CD4-positive, alpha-beta memory T cell (primary cell): ENCODE measurements around the gene DTX1. TPM values are rescaled to one million over a fixed set of nuclear protein-coding genes. Genes with fewer than 3 reads are reported as not detected.

Experiments used
- CTCF ChIA-PET: fragments of 350-600 bp; sonication (Branson Sonifier 250); formaldehyde crosslinking; loops from one replicate; lab custom pipeline; 2021; ENCODE audit warnings: inconsistent platforms; ENCODE audit not compliant: partially characterized antibody; lab: Charles Lee
- POLR2A ChIA-PET: fragments of 350-600 bp; sonication (Branson Sonifier 250); formaldehyde crosslinking; loops from one replicate; lab custom pipeline; 2021; ENCODE audit not compliant: partially characterized antibody; lab: Charles Lee
- DNase-seq, 5 donors: peaks; one replicate each; pipeline versions ENCODE4 v3.0.0 to v3.0.0-alpha.2; 2020 to 2022; ENCODE audit warnings: mixed read lengths in 1 of 5
- H3K27ac ChIP-seq: one replicate; pipeline ENCODE4 v1.7.0; 2013; ENCODE audit warnings: low read depth, low read length
- H3K27me3 ChIP-seq: 2 replicates; pipeline ENCODE4 v1.7.0; 2013; ENCODE audit warnings: mild to moderate bottlenecking, low read length, moderate library complexity; ENCODE audit not compliant: insufficient read depth
- H3K36me3 ChIP-seq: 2 replicates; pipeline ENCODE4 v1.7.0; 2013; ENCODE audit warnings: mild to moderate bottlenecking, low read length, moderate library complexity; ENCODE audit not compliant: insufficient read depth
- H3K4me1 ChIP-seq: 2 replicates; pipeline ENCODE4 v1.7.0; 2013; ENCODE audit warnings: mild to moderate bottlenecking, low read length, moderate library complexity; ENCODE audit not compliant: insufficient read depth
- H3K4me3 ChIP-seq, 2 donors: one replicate each; pipeline ENCODE4 v1.7.0; 2013; ENCODE audit warnings: low read length in 2 of 2, mild to moderate bottlenecking in 1 of 2
- H3K9me3 ChIP-seq, 2 donors: one replicate each; pipeline ENCODE4 v1.7.0; 2013; ENCODE audit warnings: low read length in 2 of 2, control low read depth in 1 of 2; ENCODE audit not compliant: control insufficient read depth in 1 of 2
- H3K27ac Mint-ChIP-seq, 7 donors: one replicate each; pipeline ENCODE4 v1.8.0; 2020 to 2021; ENCODE audit warnings: mixed read lengths in 7 of 7, mild to moderate bottlenecking in 6 of 7, inconsistent platforms in 3 of 7, moderate library complexity in 3 of 7
- H3K27me3 Mint-ChIP-seq, 2 donors: one replicate each; pipeline ENCODE4 v1.8.0; 2020 to 2021; ENCODE audit warnings: mixed read lengths in 2 of 2
- H3K36me3 Mint-ChIP-seq, 2 donors: one replicate each; pipeline ENCODE4 v1.8.0; 2020 to 2021; ENCODE audit warnings: mixed read lengths in 2 of 2, inconsistent platforms in 1 of 2, mild to moderate bottlenecking in 1 of 2
- H3K4me1 Mint-ChIP-seq, 4 donors: one replicate each; pipeline ENCODE4 v1.8.0; 2020 to 2021; ENCODE audit warnings: mixed read lengths in 4 of 4, mild to moderate bottlenecking in 1 of 4
- H3K4me3 Mint-ChIP-seq, 8 donors: one replicate each; pipeline ENCODE4 v1.8.0; 2020 to 2021; ENCODE audit warnings: mixed read lengths in 8 of 8, mild to moderate bottlenecking in 7 of 8, moderate library complexity in 6 of 8, inconsistent platforms in 3 of 8
- H3K9me3 Mint-ChIP-seq, 8 donors: one replicate each; pipeline ENCODE4 v1.8.0; 2020 to 2021; ENCODE audit warnings: mixed read lengths in 8 of 8, mild to moderate bottlenecking in 5 of 8, inconsistent platforms in 3 of 8, moderate library complexity in 1 of 8
- intact Hi-C: fragments of 100-400 bp; cut with micrococcal nuclease; formaldehyde crosslinking; loops from one replicate; pipeline ENCODE4 v1.15.1; 2023
- polyA plus RNA-seq, 2 donors: library from polyadenylated mRNA; unstranded; fragments of 300-500 nt; fragmentation: Illumina TruSeq; gene quantifications; one replicate each; pipeline ENCODE4 v1.2.3, GENCODE V29; 2021
- total RNA-seq, 2 experiments: library from RNA; stranded (reverse); gene quantifications; one replicate each; pipeline ENCODE4 v1.2.3, GENCODE V29; 2021

DTX1 gene
- total and polyA plus RNA-seq, 4 experiments from 2014 or later, result 0.30 to 7.5 (median 5.5) TPM

DNA sequence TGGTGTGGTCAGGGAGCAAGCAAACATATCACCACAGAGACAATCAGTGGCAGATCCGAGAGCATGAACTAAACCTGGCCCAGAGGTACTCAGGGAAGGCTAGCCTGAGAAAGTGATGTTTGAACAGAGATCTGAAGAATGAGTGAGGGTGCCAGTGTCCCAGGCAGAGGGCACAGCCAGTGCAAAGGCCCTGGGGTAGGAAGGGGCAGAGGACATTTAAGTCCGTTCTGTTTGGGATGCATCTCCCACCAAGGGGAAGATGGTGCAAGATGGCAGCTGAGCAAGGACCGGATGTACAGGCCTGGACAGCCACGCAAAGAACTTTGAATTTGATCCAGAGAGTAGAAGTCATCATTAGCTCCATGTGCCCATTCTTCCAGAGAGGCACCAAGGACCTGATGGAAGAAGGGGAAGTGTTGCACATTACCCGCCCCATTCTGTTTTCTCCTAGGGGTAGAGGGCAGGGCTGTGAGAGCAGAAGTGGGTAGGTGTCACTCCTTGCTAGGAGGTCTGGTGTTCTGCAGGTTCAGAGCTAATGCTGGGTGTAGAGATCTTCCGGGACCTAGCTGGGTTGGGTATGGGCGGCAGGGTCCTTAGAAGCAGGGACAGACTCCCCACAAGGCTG lies 3.9 kb downstream of the DTX1 start:
- ChIA-PET POLR2A (no interaction called here), CTCF (interaction anchor here (1.1 to 2.1 kb wide), 4 partner anchors 12 to 113 kb away, joined by 4 to 8 read pairs (median 4); no protein-coding TSS in a partner anchor)
- Mint-ChIP-seq H3K4me1 (peaks cover 20 to 34% (median 24%) of the 10 kb centered on the region in 4 donors), H3K36me3 (peaks cover 0 to 2% of the 10 kb centered on the region in 2 donors), H3K9me3 (no peaks in the 10 kb centered on the region), H3K27me3 (no peaks in the 10 kb centered on the region), H3K27ac (peak overlapping the region in 3 of 7 donors; percentile 53 to 75 (median 72)), H3K4me3 (no peak overlapping the region)
- no peak overlapping the region for H3K27ac ChIP-seq
- intact Hi-C loops, result no loop called here
- peaks cover 65% of the 10 kb centered on the region for H3K4me1 ChIP-seq
- no peak overlapping the region for H3K4me3 ChIP-seq
- H3K27me3 ChIP-seq, result no peaks in the 10 kb centered on the region
- no peaks in the 10 kb centered on the region for H3K9me3 ChIP-seq
- H3K36me3 ChIP-seq, result no peaks in the 10 kb centered on the region
- no peak for DNase-seq

DNA sequence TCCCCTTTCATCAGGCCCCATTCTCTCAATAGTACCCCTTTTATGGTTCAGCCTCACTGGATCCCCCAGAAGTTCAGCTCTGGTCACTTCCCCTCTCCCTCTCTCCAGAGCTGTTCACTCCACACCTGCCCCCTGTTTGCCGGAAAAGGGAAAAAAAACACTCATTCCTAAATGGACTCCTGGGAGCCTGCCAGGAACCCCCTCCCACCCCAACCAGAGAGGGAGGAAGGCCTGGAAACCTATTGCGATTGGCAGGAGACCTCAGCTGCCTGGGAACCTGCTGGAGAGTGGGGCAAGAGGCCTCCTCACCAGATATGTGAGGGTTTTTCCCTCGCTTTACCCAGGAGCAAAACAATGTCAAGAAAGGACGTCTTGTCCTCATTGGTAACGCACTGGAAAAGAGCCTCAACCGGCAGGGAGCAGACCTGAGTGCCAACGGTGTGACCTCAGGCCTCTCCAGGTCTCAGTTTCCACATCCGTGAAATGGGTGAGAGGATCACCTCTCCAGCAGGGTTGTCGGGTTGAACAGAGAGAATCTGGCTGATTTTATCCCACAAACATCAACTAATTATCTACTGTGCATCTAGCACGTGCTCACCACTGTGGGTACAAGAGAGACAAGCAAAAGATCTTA lies 4.6 kb downstream of the DTX1 start:
- H3K4me3 ChIP-seq, result no peak overlapping the region
- no peak overlapping the region for H3K27ac ChIP-seq
- H3K27me3 ChIP-seq, result no peaks in the 10 kb centered on the region
- Mint-ChIP-seq H3K27ac (peak overlapping the region in 4 of 7 donors; percentile 36 to 75 (median 62)), H3K9me3 (no peaks in the 10 kb centered on the region), H3K4me3 (peak overlapping the region in 2 of 8 donors; percentile 10 to 17), H3K4me1 (peaks cover 18 to 36% (median 20%) of the 10 kb centered on the region in 4 donors), H3K27me3 (no peaks in the 10 kb centered on the region), H3K36me3 (peaks cover 0 to 2% of the 10 kb centered on the region in 2 donors)
- ChIA-PET POLR2A (no interaction called here), CTCF (interaction anchor here (1.1 to 2.1 kb wide), 5 partner anchors 13 to 113 kb away, joined by 4 to 8 read pairs (median 5); no protein-coding TSS in a partner anchor)
- no peak for DNase-seq
- intact Hi-C loops, result no loop called here
- H3K4me1 ChIP-seq, result peaks cover 61% of the 10 kb centered on the region
- H3K36me3 ChIP-seq, result no peaks in the 10 kb centered on the region
- no peaks in the 10 kb centered on the region for H3K9me3 ChIP-seq

DNA sequence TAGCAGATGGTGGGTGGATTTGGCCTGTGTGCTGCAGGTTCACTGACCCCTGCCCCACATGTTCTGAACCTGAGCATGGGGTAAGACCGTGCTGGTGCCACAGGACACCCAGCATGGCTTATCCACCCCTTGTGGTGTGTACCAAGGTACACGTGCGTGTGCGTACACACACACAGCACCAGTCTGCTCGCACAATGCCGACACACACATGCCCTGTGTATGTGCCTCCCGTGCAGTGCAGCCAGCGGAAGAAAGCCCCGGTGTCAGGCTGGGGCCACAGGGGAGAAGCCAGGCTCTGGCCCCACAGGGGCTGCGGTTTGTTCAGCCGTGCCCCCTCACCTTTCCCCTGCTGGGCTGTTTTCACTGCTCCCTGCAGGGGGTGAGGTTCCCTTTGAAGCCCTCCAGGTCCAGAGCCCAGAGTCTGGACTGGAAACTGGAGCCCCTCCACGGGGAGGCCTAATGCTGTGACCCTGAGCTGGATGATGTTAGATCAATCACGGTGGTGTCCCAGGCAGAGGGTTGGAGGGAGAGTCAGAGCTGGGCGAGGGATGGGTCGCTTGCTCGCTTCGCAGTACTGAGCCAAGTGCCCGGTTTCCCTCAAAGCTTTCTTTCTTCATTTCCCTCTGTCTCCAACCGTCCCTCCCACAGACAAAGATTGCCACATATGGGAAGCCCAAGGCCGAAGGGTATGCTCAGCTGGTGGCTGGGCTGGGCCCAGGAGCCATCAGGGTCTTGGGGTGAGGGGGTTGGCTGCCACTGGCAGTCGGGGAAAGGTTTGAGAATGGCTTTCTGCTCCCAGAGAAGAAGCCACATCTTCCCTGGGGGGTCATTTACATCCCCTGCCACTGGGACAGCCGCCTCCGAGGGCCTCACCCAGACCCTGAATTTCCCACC lies 6.2 kb downstream of the DTX1 start:
- peaks cover 15 to 46% (median 21%) of the 10 kb centered on the region in 4 donors for H3K4me1 Mint-ChIP-seq
- H3K9me3 ChIP-seq, result no peaks in the 10 kb centered on the region

DNA sequence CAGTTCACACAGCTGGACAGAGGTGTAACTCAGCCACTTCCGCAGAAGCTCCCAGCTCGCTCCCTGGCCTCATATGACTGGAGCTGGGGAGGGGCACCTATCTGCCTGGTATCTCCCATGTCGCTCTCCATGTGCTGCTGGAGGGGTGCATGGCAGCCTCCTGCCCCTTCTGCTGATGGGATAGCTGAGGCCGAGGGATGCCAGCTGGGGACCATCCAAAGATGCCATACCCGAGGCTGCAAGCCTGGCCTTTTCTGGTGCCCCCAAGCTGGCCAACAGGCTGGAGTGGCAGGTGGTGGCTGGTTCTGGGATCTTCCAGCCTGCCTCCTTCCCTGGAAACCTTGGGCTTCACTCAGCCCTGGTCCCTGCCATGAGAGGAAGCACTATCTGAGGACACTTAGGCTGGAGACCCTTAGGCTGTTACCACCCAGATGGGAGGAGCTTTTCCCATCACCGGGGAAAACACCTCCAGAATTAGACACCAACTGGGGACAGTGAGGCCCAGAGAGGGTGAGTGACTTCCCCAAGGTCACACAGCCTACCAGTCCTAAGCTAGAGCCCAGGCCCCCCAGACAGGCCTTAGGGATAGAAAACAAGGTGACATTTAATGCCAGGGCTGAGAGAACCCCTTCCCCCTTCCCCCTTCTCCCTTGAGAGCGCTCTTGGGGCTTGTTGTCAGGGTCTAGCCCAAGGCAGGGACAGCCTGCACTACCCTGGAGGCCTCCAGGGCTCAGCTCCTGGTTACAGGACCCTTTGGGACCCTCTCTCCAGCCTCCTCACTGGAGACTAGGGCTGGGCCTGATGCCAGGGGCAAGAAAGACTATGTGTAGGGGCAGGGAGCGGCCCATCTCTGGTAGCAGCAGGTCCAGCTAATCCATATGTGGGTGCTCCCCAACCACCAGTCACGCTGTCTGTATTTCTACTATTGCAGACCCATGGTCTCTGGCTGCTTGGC lies 7.1 kb downstream of the DTX1 start:
- no peak overlapping the region for H3K4me3 ChIP-seq
- intact Hi-C loops, result no loop called here
- no peak overlapping the region for H3K27ac ChIP-seq
- no peak overlapping the region for H3K4me3 Mint-ChIP-seq
- no peaks in the 10 kb centered on the region for H3K27me3 Mint-ChIP-seq
- H3K4me1 ChIP-seq, result peaks cover 45% of the 10 kb centered on the region
- H3K36me3 ChIP-seq, result no peaks in the 10 kb centered on the region
- H3K9me3 ChIP-seq, result no peaks in the 10 kb centered on the region
- no peak for DNase-seq
- CTCF ChIA-PET, result interaction anchor here (0.9 to 1.8 kb wide), 3 partner anchors 15 to 71 kb away, joined by 3 to 9 read pairs (median 3); no protein-coding TSS in a partner anchor
- POLR2A ChIA-PET, result interaction anchor here (1.3 kb wide), 1 partner anchor 51 kb away, joined by 3 read pairs; no protein-coding TSS in a partner anchor
- peak overlapping the region in 1 of 7 donors; percentile 56 for H3K27ac Mint-ChIP-seq
- no peaks in the 10 kb centered on the region for H3K9me3 Mint-ChIP-seq
- peaks cover 0 to 2% of the 10 kb centered on the region in 2 donors for H3K36me3 Mint-ChIP-seq
- H3K4me1 Mint-ChIP-seq, result peaks cover 19 to 48% (median 24%) of the 10 kb centered on the region in 4 donors
- no peaks in the 10 kb centered on the region for H3K27me3 ChIP-seq

More for the DNA sequence above, 6.2 kb downstream of the DTX1 start:
- Histone ChIP-seq H3K27ac (no peak overlapping the region), H3K4me3 (no peak overlapping the region), H3K4me1 (peaks cover 54% of the 10 kb centered on the region), H3K27me3 (no peaks in the 10 kb centered on the region), H3K36me3 (no peaks in the 10 kb centered on the region)
- H3K27ac Mint-ChIP-seq, result peak overlapping the region in 1 of 7 donors; percentile 30
- no peaks in the 10 kb centered on the region for H3K27me3 Mint-ChIP-seq
- no peaks in the 10 kb centered on the region for H3K9me3 Mint-ChIP-seq
- H3K36me3 Mint-ChIP-seq, result peaks cover 0 to 2% of the 10 kb centered on the region in 2 donors
- DNase-seq, result no peak
- H3K4me3 Mint-ChIP-seq, result peak overlapping the region in 2 of 8 donors; percentile 21 to 48
- CTCF ChIA-PET, result interaction anchor here (1.0 to 2.1 kb wide), 4 partner anchors 14 to 111 kb away, joined by 3 to 9 read pairs (median 8); no protein-coding TSS in a partner anchor
- intact Hi-C loops, result no loop called here
- POLR2A ChIA-PET, result interaction anchor here (0.7 to 1.1 kb wide), 2 partner anchors 10 to 27 kb away, joined by 3 to 4 read pairs; no protein-coding TSS in a partner anchor

DNA sequence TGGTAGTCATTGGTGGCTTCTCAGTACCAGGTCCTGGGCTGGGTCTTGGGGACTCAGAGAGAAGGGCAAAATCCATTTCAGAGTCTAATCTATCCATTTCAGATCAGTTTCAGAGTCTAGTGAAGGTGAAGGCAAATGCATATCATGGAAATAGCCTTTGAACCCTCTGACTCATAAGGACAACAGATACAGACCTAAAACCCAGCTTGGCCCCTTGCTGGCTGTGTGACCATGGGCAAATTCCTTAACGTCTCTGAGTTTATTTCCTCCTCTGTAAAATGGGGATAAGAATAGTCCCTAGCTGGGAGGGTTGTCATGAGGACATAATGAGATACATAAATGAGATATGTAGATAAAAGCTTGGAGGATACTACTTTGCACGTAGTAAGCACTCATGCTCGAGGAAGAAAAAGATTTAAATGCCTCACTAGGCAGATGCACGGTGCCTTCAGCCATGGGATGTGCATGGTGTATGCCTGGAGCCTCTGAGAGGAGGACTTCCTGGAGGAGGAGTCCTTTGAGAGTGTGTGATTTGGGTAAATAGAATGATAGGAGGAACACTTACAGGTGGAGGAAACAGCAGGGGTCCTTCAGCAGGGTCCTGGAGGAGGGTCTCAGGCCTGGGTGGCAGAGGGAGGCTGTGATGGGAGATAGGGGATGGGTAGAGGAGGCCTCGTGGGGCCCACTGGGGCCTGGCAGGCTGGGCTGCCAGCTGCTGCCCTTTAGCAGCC lies 8.0 kb downstream of the DTX1 start:
- POLR2A ChIA-PET, result interaction anchor here (1.3 kb wide), 1 partner anchor 50 kb away, joined by 3 read pairs; no protein-coding TSS in a partner anchor
- Histone ChIP-seq H3K4me1 (peaks cover 41% of the 10 kb centered on the region), H3K27me3 (no peaks in the 10 kb centered on the region), H3K9me3 (no peaks in the 10 kb centered on the region), H3K27ac (no peak overlapping the region), H3K36me3 (no peaks in the 10 kb centered on the region), H3K4me3 (no peak overlapping the region)
- intact Hi-C loops, result no loop called here
- DNase-seq, result no peak
- H3K27ac Mint-ChIP-seq, result peak overlapping the region in 5 of 7 donors; percentile 42 to 85 (median 57)
- no peaks in the 10 kb centered on the region for H3K9me3 Mint-ChIP-seq
- CTCF ChIA-PET, result interaction anchor here (1.1 kb wide), 1 partner anchor 16 kb away, joined by 4 read pairs; no protein-coding TSS in a partner anchor
- peaks cover 23 to 54% (median 26%) of the 10 kb centered on the region in 4 donors for H3K4me1 Mint-ChIP-seq
- peaks cover 0 to 2% of the 10 kb centered on the region in 2 donors for H3K36me3 Mint-ChIP-seq
- H3K27me3 Mint-ChIP-seq, result no peaks in the 10 kb centered on the region
- no peak overlapping the region for H3K4me3 Mint-ChIP-seq
